SK-N-DZ (cell line): ENCODE measurements around the gene FRMD6. TPM values are rescaled to one million over a fixed set of nuclear protein-coding genes. Genes with fewer than 3 reads are reported as not detected.

Source experiments
- DNase-seq: peaks from one replicate; pipeline ENCODE4 v3.0.0-alpha.2; 2015; ENCODE audit warnings: low spot score
- polyA plus RNA-seq, 2 experiments: library from polyadenylated mRNA; depleted of rRNA; stranded (reverse); fragments of >200 nt; gene quantifications; 2 replicates each; pipeline ENCODE4 v1.2.3, GENCODE V29; 2014

The FRMD6 gene
- polyA plus RNA-seq (2014; cell fraction: cytosol; rRNA removed), result 8.4 and 16.4 TPM in 2 replicates
- 8.9 and 9.4 TPM in 2 replicates for polyA plus RNA-seq (2014; cell fraction: nucleus; rRNA removed)

DNA sequence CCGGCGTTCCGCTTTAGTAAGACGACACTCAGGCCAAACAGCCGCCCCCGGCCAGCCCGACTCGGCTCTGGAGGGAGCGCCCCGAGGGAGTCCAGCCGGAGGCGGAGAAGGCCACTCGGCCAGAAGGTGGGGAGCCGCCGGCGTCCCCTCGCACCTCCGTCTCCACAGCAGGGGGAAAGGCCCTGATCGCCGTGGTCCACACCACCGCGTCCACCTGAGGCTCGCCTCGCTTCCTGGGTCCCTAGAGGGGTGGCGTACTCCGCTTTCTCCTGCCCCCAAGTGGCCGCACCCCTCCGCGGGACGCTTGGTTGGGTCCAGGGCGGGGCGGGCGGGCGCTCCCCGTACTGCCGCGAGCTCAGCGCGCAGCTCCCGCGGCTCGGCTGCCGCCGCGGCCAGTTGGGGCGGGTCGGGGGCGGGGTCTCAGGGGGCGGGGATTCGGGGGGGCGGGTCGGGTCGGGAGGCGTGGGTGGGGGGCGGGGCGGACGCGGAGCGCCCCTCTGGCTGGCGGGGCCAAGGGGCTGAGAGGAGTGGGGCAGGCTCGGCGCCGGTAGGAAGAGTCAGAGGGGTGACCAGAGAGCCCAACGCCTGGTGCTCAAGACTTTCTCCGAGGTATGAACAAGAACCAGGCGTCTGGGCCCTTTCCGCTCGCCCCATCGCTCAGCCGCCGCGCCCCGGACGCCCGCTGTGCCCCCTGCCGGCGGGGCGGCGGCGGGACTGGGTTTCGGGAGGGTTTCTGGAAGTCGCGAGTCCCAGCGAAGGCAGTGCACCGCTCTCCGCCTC lies at the start of gene FRMD6:
Gene FRMD6 (plus strand): TSS at position 523 of the 780 bp plus-strand sequence. CDS start 37,927 bp downstream, outside the sequence.
- DNase-seq, result peak; percentile 85

DNA sequence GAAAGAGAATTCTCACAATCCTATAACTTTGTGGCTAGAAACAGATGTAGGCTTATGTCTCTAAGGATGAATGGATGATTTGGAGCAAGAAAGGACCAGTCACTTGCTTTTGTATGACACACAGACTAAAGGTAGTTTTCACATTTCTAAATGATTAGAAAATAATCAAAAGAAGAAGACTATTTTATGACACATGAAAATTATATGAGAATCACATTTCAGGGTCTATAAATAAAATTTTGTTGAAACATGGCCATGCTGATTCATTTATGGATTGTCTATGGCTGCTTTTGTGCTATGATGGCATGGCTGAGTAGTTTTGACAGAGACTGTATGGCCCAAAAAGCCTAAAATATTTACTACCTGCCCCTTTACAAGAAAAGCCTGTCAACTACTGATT lies 49.4 kb upstream of the FRMD6 start:
- DNase-seq, result no peak

DNA sequence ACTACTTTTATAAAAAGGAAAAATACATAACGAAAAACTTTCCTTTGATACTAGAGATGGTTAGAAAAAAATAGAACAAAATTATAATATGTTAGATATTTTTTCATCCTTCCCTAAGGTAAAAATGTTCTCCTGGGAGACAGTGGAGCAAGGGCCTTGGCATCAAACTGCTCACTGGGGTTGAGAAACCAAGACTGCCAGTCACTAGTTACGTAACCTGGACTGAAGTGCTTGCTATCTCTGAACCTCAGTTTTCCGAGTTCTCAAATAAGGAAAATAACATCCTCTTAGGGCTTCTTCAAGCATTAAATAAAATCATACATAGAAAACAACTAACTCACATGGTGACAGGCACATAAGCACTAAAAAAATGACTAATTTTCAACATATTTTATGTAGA lies 48.2 kb upstream of the FRMD6 start:
- DNase-seq, result no peak

DNA sequence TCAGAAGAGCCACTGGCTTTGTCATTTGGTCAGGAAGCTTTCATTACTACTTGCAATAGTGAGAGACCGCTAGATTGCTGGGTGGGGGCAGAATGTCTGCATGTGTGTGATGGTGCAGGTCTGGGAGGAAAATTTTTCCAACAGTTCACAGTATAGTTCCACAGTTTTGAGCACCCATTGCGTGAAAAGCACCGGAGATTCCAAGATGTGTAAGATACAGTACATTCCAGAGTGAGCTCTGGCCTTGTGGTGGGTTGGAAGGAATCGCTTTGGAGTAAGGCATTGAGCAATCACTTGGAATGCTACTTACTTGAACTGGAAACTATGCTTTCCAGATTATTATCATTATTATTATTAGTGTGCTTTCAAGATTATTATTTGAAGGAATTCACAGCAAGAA lies 47.6 kb upstream of the FRMD6 start:
- no peak for DNase-seq

DNA sequence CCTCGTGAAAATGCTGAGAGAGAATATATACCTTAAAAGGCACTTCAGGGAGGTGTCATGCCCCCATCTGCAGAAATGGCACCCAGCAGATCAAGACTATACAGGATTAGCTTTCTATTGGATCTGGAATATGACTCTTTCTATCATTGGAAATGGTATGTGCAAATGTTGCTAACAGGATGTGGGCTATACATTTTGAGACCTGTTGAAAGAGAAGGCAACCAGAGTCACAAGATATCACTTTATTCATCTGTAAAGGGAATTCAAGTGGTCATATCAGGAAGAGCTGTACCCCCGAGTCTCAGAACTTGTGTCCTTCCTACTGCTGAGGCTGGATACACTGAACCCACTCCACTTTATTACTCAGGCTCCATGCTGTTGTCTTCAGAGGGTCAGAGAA lies 46.1 kb upstream of the FRMD6 start:
- no peak for DNase-seq

DNA sequence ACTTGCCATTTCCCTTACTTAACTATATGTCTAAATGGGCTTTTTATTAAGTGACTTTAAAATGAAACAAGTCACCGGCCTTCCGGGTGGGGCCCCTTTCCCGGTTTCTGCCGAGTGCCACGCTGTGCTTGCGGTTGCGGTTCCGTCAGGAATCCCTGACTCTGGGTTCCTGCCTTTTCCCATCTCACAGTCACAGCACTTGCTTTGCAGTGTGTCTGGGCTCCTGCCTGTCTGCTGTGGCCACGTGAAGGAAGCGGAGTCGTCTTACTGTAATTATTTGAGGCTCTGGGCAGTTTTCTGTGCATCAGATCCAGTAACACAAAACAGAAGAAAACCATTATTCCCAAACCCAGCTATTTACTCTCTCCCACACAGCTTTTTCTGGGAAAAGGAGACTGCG lies 44.0 kb upstream of the FRMD6 start:
- peak; percentile 17 for DNase-seq

DNA sequence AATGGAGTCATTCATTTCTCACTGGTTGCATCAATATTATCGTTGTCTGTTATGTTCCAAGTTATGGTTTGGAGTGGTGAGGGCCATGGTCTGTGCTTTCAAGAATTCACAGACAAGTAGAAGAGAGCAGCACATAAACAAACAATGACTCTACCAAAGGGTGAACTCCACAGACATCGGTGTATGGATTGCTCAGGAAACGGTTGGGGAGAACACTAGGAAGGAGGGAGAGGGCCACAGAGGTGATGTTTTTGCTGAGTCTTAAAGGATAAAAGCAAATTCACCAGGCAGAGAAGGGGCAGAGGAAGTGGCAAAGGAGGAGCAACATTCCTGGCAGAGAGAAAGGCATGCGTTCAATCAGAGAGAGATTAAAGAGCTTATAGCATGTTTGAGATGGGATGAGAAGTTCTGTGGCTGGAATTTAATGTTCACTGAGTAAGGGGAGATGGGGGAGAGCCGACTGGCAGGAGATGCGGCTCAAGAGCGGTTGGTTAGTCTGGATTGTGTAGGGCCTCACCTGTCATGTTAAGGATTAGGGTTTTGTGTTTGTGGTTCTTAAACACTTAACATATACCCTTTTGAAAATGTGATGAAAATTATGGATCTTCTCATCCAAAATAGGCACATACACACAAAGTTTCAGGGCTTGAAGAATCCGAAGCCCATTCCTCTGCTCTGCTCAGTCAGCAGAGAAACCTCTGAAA lies 42.3 kb upstream of the FRMD6 start:
- no peak for DNase-seq

DNA sequence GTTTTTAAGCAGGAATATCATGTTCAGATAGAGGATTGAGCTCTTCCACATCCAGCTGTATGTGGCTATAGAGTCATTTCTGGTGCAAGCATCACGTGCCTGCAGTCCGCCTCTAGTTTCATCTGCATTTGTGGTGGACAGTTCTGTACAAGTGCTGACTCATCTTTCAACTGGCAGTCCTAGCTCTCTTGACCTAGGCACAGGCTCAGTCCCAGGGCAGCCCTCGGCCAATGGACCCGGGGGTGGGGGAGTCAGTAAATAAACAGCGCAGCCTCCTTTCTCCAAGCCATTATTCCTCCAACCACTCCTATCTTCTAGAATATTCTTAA lies 41.8 kb upstream of the FRMD6 start:
- DNase-seq, result no peak

DNA sequence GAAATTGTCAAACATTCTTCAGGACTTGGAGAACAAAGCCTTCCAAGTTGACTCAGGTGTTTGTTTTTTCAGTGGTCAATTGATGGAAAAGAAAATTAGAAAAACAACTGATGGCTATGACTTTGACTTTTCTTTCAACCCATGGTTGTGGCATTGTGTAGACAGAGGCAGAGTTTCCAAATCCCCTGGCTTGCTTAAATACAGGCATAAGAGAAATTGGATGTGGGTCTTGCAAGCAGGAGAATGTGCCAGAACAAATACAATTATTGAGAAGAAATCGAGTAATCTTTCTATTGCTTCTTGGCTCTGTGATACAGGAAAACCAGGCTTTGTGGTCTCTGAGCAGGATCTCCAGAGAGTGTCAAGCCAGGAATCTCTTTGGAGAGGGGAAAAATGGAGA lies 40.9 kb upstream of the FRMD6 start:
- DNase-seq, result no peak

DNA sequence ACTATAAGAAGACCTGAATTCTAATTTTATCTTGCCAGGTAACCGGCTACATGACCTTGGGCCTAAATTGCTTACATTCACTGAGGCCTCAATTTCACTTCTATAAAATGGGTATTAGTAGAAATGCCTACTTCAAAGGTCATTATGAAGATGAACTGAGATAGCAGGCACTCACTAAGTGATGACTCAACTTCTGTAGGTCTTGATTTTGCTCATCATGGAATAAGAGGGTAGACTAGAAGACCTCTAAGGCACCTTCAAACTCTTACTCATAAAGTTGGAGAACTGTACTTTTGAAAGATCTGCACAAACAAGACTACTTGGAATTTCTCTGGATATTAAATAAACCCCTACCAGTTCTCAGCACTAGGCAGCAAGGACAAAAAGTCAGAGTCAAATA lies 39.3 kb upstream of the FRMD6 start:
- no peak for DNase-seq

DNA sequence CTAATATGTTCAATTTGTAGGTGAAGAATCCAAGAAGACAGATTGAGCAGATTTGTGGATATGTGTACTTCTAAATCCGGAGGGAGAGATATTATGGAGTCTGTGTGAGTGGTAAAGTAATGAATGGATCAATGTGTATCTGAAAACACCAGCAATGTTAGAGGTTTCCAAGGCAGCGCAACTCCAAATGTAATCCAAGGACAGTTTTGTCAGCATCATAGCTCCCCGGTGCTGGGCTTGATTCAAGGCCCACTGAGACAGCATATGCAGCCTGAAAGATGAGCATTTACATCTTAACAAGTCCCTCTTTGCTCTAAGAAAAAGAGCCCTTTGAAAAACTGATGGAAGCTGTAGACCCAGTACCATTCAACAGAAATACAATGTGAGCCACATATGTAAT lies 38.3 kb upstream of the FRMD6 start:
- no peak for DNase-seq

DNA sequence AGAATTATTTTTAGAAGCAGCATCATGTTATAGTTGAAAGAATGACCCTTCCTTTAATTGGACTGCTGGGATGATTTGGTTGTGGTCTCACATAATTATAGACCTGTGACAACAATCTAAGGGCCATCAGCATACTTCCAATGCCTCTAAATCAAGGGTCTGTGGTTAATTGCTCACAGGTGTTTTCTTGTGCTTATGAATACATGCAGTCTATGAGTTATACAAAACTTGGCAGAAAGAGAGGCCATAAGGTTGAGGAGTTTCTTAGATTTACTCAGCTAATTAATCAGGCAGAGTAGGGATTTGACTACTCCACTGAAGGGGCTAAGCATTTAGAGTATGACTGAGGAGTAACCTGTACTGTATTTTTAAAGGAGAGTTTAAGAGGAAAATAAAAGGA lies 37.0 kb upstream of the FRMD6 start:
- no peak for DNase-seq

DNA sequence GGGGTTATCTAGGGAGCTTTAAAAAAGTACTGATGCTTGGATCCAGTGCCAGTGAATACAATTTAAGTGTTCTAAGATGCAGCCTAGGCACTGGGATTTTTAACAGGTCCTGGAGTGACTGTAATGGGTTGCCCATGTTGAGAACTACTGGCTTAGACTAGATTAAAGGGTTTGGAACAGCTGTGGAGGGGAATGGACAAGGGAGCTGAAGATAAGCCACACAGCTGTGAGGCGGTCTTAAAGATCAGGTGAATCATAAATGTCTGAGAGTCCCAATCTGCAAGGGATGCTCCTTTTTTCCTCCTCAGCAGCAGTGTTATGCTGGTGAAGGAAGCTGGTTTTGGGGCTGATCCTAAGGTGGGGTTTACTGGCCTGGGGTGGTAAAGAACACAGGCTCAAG lies 35.5 kb upstream of the FRMD6 start:
- DNase-seq, result no peak

DNA sequence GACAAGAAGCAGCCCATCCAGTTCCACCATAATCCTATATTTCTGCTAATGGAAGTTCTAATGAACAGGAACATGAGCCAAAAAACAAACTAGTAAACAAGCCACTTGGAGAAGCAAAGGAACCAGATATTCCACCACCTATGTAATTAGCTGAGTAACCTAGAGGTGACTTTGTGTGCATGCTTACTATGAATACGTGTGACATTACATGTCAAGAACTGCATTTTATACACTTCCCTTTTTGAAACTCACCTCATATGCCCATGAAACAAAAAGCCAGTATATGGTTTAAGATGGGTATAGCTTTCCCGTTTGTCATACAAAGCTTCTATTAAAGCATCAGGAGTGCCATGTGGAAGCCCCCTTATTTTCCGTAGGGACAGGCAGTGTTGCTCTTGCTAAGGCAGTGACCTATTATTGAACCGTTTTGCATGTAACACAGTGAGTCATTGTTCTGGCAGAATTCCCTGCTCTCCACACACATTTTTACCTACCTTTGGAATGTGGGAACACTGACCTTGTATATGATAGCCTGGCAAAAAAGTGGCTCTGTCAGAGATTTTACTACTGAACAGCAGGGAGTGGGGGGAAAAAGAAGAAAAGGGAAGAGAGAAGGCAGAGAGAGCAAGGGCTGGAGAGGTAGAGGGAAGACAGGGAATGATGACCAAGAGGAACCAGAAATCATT lies 34.8 kb upstream of the FRMD6 start:
- DNase-seq, result no peak

DNA sequence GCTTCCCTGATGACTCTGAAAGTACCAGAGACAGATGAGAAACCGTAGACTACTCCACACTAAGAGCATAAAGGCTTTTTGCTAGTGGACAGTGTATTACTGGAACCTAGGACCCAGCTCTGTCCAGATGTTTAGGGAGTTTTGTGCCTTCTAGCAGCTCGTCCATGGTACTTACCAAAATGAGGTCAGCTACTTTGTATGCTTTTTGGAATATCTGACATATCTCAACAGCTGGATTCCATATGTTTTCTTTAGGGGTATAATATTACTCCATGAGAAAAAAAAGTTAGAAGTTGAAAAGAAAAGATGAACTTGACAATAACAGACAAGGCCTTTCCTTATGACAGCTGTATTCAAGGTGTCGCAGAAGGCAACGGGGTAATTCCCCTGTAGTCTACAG lies 32.1 kb upstream of the FRMD6 start:
- no peak for DNase-seq

DNA sequence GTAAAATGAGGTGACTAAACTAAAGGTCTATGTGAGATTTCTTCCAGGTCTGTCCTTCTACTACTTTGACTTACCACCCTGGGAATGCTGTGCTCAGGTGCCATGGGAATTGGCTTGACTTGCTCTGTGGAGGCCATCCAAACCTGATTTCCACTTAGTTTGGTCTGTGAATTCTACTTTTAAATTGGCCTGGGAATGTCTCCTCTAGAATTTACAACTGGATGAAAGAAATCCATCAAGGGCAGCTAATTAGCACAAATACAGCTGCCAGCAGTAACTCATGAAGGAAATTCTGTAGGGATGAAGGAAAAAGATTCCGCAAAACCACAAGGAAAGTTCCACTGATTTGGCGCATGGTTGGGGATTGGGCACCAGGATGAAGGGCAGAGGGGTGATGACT lies 31.7 kb upstream of the FRMD6 start:
- DNase-seq, result no peak

DNA sequence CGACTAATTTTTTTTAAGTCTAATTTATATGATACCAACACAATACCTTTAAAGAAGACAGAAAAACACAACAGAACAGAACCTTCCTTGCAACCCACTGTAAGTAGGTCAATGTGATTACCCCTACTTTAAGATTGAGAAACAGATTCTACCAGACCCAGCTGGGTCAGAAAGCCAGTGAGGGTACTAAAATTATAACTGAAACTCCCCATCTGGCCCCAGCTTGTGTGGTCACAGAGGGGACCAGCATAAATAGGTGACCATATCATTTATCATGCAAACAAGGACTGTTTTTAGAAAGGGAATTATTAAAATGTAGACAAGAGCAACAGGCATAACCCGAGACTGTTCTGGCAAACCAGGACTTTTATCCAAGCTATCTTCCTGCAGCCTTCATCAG lies 30.1 kb upstream of the FRMD6 start:
- DNase-seq, result no peak

DNA sequence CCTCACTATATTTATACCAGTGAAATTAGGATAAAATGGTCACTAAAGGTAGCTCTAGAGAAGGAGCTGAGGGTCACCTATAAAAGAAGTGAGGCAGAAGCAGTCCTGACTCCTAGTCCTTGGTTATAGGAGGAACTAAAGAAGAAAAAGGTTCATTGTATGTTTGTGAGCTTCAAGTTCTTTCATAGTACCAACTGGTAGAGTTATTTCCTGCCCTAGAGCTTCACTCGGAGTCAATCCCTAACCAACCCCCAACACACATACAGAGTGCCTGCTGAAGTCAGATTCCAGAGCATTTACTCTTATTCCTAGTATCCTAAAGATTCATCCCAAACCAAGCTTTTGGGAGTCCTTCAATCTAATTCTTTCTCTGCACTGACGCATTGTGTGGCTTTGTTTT lies 29.3 kb upstream of the FRMD6 start:
- no peak for DNase-seq

DNA sequence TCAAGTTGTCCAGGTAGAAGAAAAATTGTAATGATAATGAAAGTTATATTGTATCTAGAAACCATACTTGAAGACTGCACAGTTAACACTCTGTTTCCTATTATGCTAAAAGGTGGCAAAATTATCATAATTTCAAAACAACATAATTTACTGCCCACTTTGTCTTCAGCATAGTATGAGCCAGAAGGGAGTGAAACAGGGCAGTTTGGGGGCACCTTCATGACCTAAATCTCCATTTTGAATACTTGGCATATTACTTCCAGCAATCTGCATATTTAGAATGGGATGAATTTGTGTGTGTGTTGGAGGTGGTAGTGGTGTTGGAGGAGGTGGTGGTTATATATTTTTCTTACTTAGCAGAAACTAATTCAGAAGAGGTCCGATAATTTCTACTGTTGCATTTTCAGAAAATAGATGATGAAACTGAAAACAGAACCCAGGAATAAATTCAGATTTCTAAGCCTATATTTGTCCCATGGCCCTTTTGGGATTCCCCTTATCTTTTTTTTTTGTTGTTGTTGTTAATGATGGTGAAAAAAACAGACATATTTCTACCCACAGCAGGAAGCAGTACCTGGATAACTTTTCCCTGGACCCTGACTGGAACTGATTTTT lies 26.6 kb upstream of the FRMD6 start:
- DNase-seq, result no peak

DNA sequence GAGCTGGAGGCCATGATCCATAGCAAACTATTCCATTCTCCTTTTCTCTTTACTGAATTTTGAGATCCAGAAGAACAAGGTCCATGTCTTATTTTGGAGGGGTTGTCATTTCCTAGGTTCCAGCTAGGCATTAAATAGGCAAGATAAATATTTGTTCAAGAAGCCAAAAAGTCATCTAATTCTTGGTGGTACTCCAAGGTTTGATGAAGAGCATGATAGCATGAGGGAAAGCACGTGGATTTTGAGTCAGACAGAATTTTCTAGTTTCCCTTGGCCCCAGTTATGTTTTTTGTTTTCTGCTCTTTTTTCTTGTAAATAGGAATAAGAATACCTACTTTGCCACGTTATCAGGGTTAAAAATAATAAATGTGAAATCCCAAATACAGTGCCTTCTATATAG lies 25.5 kb upstream of the FRMD6 start:
- DNase-seq, result no peak

DNA sequence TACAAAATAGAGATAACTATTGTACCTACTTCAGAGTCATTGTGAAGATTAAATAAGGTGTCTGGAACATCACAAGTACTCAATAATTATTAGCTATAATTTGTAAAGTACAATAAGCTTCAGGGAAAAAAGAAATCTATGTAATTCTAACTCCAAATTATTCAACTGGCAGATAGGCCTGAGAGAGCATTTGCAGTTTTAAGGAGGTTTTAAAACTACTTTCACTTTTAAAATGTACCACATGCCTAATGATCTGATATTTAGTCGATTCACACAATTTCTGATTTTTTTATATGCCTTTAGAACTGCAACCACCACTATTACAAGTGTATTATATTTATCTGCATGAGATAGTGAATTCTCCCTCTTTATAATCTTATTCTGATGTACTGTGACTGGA lies 24.9 kb upstream of the FRMD6 start:
- no peak for DNase-seq

DNA sequence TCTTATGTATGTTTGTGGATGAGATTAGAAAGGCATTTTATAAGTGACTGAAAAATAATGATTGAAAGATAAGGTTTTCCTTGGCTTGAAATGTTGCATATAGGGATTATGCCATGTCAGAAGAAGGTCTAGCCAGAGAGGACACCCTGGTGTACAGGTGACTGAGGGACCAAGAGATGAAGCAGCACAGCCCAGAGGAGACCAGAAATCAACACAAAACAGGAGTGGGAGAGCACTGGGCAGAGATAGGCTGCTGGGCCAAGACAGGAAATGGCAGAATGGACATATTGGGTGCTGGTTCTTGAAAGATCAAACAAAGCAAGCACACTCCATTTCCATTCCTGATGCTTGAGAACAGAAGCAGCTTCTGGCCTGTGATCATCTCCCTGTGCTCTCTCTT lies 24.4 kb upstream of the FRMD6 start:
- DNase-seq, result no peak
